ENCODE measurements around the gene ROBO2.
A peak's percentile ranks its signal among the peaks of the same experiment; 100 is the strongest.

ROBO2 gene

GRCh38 chr3:77672016-77672415 is 632.1 kb downstream of the ROBO2 start:
- DNase-seq (ENCODE audit: low read depth, low spot score): no peak

- DNase-seq (ENCODE audit: low read depth, low spot score): no peak
These were observed 642.3 kb downstream of the ROBO2 start for GRCh38 chr3:77682162-77682561.

GRCh38 chr3:77684115-77684514 is 644.2 kb downstream of the ROBO2 start:
- DNase-seq (ENCODE audit: low read depth, low spot score): no peak

- DNase-seq (ENCODE audit: low read depth, low spot score): no peak
These were observed 645.8 kb downstream of the ROBO2 start for GRCh38 chr3:77685713-77686112.

GRCh38 chr3:77686560-77686959 is 646.7 kb downstream of the ROBO2 start:
- DNase-seq (ENCODE audit: low read depth, low spot score): peak; percentile 49

- no peak for DNase-seq (ENCODE audit: low read depth, low spot score)
These were observed 647.6 kb downstream of the ROBO2 start for GRCh38 chr3:77687545-77687944.

GRCh38 chr3:77690284-77690845 is 650.5 kb downstream of the ROBO2 start:
- DNase-seq (ENCODE audit: low read depth, low spot score): no peak

- no peak for DNase-seq (ENCODE audit: low read depth, low spot score)
These were observed 653.2 kb downstream of the ROBO2 start for GRCh38 chr3:77693147-77693546.

- DNase-seq (ENCODE audit: low read depth, low spot score): peak; percentile 18
These were observed 659.3 kb downstream of the ROBO2 start for GRCh38 chr3:77699125-77699691.

Data from astrocyte of the hippocampus (primary cell).